Measurements from ENCODE around the gene TNRC18. TPM values are rescaled to one million over a fixed set of nuclear protein-coding genes. Genes with fewer than 3 reads are reported as not detected.

The TNRC18 gene
- total and polyA plus RNA-seq, 12 donors: 10.1 to 42.3 (median 30.3) TPM

DNA sequence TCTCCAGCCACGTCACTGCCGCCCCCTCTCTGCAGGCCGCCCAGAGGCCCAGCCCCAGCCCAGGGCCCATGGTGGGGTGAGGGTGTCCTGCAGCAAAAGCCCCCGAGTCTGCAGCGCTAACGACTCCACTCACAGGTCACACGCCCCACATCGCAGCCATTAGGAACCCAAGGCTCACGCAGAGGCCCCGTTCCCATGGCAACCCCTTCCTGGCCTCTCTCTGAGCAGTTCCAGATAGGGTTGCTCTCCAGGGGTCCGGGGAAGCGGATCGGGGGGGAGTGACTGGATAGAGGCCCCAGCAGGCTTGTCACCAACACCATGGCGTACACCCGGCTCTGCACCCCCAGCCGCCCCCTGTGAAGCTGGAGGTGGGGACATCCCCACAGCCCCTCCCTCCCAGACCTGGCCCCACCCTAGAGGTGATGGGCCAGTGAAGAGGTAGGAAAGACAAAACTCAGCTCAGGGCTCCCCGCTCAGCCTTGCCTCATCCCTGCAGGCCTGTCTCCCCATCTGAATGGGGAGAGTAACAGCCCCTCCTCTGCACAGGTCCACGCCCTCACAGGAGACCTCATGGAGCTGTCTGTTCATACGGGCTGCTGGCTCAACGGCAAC is 41.2 kb downstream of the TNRC18 start:
- DNase-seq (no peak), ATAC-seq (peak in 4 of 8 donors; percentile 16 to 27 (median 22))

DNA sequence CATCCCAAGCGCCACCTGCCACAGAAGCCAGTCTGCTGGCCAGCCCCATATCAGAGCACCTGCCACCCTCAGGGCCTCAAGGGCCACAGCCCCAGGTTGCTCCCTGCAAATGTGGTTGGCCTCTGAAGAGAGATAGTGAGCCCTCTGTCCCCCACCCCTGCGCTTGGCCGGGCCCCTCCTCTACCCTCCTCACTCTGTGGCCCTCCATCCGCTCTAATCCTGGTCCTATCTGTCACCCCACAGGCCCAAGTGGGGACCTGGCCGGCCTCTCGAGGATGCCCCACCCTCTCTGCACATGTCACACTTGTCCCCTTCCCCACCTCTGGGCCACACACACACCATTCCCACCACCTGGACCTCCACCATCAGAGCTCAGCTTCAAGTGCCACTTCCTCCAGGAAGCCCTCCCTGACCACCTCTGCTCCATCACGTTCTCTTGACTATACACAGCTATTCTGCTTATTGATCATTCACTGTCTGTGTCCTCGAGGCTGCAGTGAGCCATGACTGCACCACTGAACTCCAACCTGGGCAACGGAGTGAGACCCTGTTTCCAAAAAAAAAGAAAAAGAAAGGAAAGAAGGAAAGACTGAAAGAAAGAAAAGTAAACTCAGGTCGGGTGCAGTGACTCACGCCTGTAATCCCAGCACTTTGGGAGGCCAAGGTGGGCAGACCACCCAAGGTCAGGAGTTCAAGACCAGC is 42.4 kb downstream of the TNRC18 start:
- intact Hi-C loops (cut with DNase I): no loop called here
- Histone ChIP-seq H3K36me3 (peaks cover 0 to 43% (median 5%) of the 10 kb centered on the region in 9 donors), H3K27me3 (no peaks in the 10 kb centered on the region), H3K27ac (no peak overlapping the region), H3K4me3 (no peak overlapping the region), H3K9me3 (no peaks in the 10 kb centered on the region), H3K4me1 (peaks cover 21 to 56% (median 37%) of the 10 kb centered on the region in 9 donors)
- DNase-seq (no peak), ATAC-seq (peak in 1 of 8 donors; percentile 7)
- TF ChIP-seq CTCF (IDR thresholded peaks at IDR 0.05): no peak
- WGBS, 2 donors: 83% methylated on average over 11 of the region's 11 CpGs

More for the DNA sequence above, 41.2 kb downstream of the TNRC18 start:
- Histone ChIP-seq H3K4me3 (no peak overlapping the region), H3K27me3 (no peaks in the 10 kb centered on the region), H3K36me3 (peaks cover 0 to 43% (median 10%) of the 10 kb centered on the region in 9 donors), H3K4me1 (peaks cover 21 to 56% (median 37%) of the 10 kb centered on the region in 9 donors), H3K27ac (no peak overlapping the region), H3K9me3 (no peaks in the 10 kb centered on the region)
- TF ChIP-seq CTCF (IDR thresholded peaks at IDR 0.05): no peak
- WGBS, 2 donors: 44 to 52% methylated on average over 20 of the region's 20 CpGs
- intact Hi-C loops (cut with DNase I): no loop called here

- Histone ChIP-seq H3K27me3 (no peaks in the 10 kb centered on the region), H3K36me3 (peaks cover 0 to 43% (median 11%) of the 10 kb centered on the region in 9 donors), H3K4me1 (peaks cover 21 to 56% (median 37%) of the 10 kb centered on the region in 9 donors), H3K4me3 (no peak overlapping the region), H3K9me3 (no peaks in the 10 kb centered on the region), H3K27ac (no peak overlapping the region)
- ATAC-seq: peak in 1 of 8 donors; percentile 7
- TF ChIP-seq CTCF (IDR thresholded peaks at IDR 0.05): no peak
- WGBS, 2 donors: 84 to 87% methylated on average over 20 of the region's 20 CpGs
- intact Hi-C loops (cut with DNase I): no loop called here
- no peak for DNase-seq
Observed at GRCh38 chr7:5380350-5381070, 43.1 kb downstream of the TNRC18 start.

DNA sequence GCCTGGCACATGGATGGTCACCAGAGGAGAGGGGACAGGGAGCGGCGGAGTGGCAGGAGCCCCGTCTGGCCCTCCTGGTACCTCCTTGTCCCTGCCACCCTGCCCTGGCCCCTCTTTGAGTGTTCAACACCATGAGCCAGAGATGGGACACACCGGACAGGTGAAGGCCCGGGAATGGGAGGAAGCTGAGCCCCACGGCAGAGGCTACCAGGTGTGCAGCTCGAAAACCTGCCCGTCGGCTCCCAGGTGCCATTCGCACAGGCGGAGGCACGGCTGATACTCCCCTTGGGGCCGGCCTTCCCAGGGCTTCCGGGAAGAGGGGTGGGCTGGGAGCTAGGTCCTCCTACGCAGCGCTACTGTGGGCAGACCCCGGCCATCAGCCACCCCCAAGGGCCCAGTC is 44.1 kb downstream of the TNRC18 start:
- no peak overlapping the region for H3K27ac ChIP-seq
- intact Hi-C loops (cut with DNase I): no loop called here
- H3K4me3 ChIP-seq: no peak overlapping the region
- H3K4me1 ChIP-seq: peaks cover 21 to 53% (median 33%) of the 10 kb centered on the region in 9 donors
- H3K36me3 ChIP-seq: peaks cover 0 to 45% (median 13%) of the 10 kb centered on the region in 9 donors
- TF ChIP-seq CTCF (IDR thresholded peaks at IDR 0.05): no peak
- H3K27me3 ChIP-seq: no peaks in the 10 kb centered on the region
- 83 to 86% methylated on average over 17 of the region's 17 CpGs for WGBS, 2 donors
- H3K9me3 ChIP-seq: no peaks in the 10 kb centered on the region
- ATAC-seq: peak in 1 of 8 donors; percentile 4
- no peak for DNase-seq
